Progenitor cell of endocrine pancreas (in vitro differentiated cells): ENCODE data around the gene ROR2. TPM values are rescaled to one million over a fixed set of nuclear protein-coding genes. Genes with fewer than 3 reads are reported as not detected.

Experiments
- DNase-seq: peaks from one replicate; pipeline ENCODE4 v3.0.0; 2021; ENCODE audit warnings: low spot score; ENCODE audit not compliant: unreplicated experiment
- H3K27ac Mint-ChIP-seq: 2 replicates; pipeline ENCODE4 v1.8.0; 2021; ENCODE audit warnings: mild to moderate bottlenecking, moderate library complexity, mixed read lengths
- H3K27me3 Mint-ChIP-seq: 2 replicates; pipeline ENCODE4 v1.8.0; 2021; ENCODE audit warnings: mixed read lengths
- H3K36me3 Mint-ChIP-seq: 2 replicates; pipeline ENCODE4 v1.8.0; 2022; ENCODE audit warnings: mixed read lengths; ENCODE audit not compliant: insufficient read depth
- H3K4me1 Mint-ChIP-seq: 2 replicates; pipeline ENCODE4 v1.8.0; 2021; ENCODE audit warnings: low read depth, mixed read lengths
- H3K4me3 Mint-ChIP-seq: 2 replicates; pipeline ENCODE4 v1.8.0; 2021; ENCODE audit warnings: low read depth, mild to moderate bottlenecking, moderate library complexity, mixed read lengths
- H3K9me3 Mint-ChIP-seq: 2 replicates; pipeline ENCODE4 v1.8.0; 2021; ENCODE audit warnings: low read depth, mixed read lengths
- CTCF ChIP-seq: fragments of 200-600 bp; sonication (generic); IDR thresholded peaks from one replicate; pipeline ENCODE4 v1.5.0; 2021; ENCODE audit warnings: antibody characterized with exemption, mild to moderate bottlenecking; ENCODE audit not compliant: unreplicated experiment
- total RNA-seq: library from RNA; stranded (reverse); gene quantifications from 2 replicates; pipeline ENCODE4 v1.2.1, GENCODE V29; 2021

The ROR2 gene
- total RNA-seq, 1 donor from 2014 or later, result 23.6 TPM

GRCh38 chr9:91784673-91785446 is 165.2 kb downstream of the ROR2 start:
- peaks cover 10% of the 10 kb centered on the region for H3K9me3 Mint-ChIP-seq
- no peaks in the 10 kb centered on the region for H3K27me3 Mint-ChIP-seq
- no peak overlapping the region for H3K4me3 Mint-ChIP-seq
- DNase-seq, result no peak
- no peak for TF ChIP-seq CTCF
- peaks cover 23% of the 10 kb centered on the region for H3K4me1 Mint-ChIP-seq
- peaks cover 6% of the 10 kb centered on the region for H3K36me3 Mint-ChIP-seq
- H3K27ac Mint-ChIP-seq, result peak overlapping the region; percentile 9

- peaks cover 6% of the 10 kb centered on the region for H3K36me3 Mint-ChIP-seq
- H3K27ac Mint-ChIP-seq, result no peak overlapping the region
- TF ChIP-seq CTCF, result no peak
- peaks cover 23% of the 10 kb centered on the region for H3K4me1 Mint-ChIP-seq
- no peaks in the 10 kb centered on the region for H3K27me3 Mint-ChIP-seq
- peaks cover 10% of the 10 kb centered on the region for H3K9me3 Mint-ChIP-seq
- no peak for DNase-seq
- no peak overlapping the region for H3K4me3 Mint-ChIP-seq
Measured at GRCh38 chr9:91783876-91784672, 166.0 kb downstream of the ROR2 start.

- H3K27ac Mint-ChIP-seq, result no peak overlapping the region
- no peak for TF ChIP-seq CTCF
- H3K9me3 Mint-ChIP-seq, result peaks cover 10% of the 10 kb centered on the region
- H3K36me3 Mint-ChIP-seq, result peaks cover 6% of the 10 kb centered on the region
- H3K4me3 Mint-ChIP-seq, result no peak overlapping the region
- no peaks in the 10 kb centered on the region for H3K27me3 Mint-ChIP-seq
- peaks cover 23% of the 10 kb centered on the region for H3K4me1 Mint-ChIP-seq
- no peak for DNase-seq
Measured at GRCh38 chr9:91783411-91783810, 166.6 kb downstream of the ROR2 start.

- H3K4me3 Mint-ChIP-seq, result no peak overlapping the region
- no peak for TF ChIP-seq CTCF
- H3K4me1 Mint-ChIP-seq, result peaks cover 23% of the 10 kb centered on the region
- H3K27ac Mint-ChIP-seq, result no peak overlapping the region
- no peaks in the 10 kb centered on the region for H3K27me3 Mint-ChIP-seq
- H3K9me3 Mint-ChIP-seq, result peaks cover 4% of the 10 kb centered on the region
- DNase-seq, result no peak
- peaks cover 1% of the 10 kb centered on the region for H3K36me3 Mint-ChIP-seq
Measured at GRCh38 chr9:91782708-91783214, 167.3 kb downstream of the ROR2 start.

GRCh38 chr9:91781906-91782305 is 168.1 kb downstream of the ROR2 start:
- H3K4me3 Mint-ChIP-seq, result no peak overlapping the region
- peaks cover 23% of the 10 kb centered on the region for H3K4me1 Mint-ChIP-seq
- no peaks in the 10 kb centered on the region for H3K27me3 Mint-ChIP-seq
- DNase-seq, result no peak
- H3K36me3 Mint-ChIP-seq, result peaks cover 1% of the 10 kb centered on the region
- H3K27ac Mint-ChIP-seq, result no peak overlapping the region
- H3K9me3 Mint-ChIP-seq, result no peaks in the 10 kb centered on the region
- TF ChIP-seq CTCF, result no peak
